T-helper 1 cell (primary cell): ENCODE measurements around the gene EAPP.
"Not testable (repeated sequence)": the region's sequence is repeated elsewhere in the genome, so short reads cannot be mapped to it uniquely, and the experiment has no call there.

Experiments
- DNase-seq, 5 donors: peaks; one replicate each; pipeline ENCODE4 v3.0.0-alpha.2; 2012 to 2020

EAPP gene

DNA sequence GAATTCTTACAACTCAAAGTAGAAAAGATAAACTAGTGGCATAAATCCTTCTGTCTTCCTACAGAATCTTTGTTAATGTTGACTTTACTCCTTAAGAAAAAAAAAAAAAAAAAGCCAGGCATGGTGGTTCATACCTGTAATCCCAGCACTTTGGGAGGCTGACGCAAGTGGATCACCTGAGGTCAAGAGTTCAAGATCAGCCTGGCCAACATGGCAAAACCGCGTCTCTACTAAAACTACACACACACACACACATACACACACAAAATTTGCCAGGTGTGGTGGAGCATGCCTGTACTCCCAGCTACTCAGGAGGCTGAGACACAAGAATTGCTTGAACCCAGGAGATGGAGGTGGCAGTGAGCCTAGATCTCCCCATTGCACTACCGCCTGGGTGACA lies 59.8 kb downstream of the EAPP start:
- DNase-seq, result no peak

DNA sequence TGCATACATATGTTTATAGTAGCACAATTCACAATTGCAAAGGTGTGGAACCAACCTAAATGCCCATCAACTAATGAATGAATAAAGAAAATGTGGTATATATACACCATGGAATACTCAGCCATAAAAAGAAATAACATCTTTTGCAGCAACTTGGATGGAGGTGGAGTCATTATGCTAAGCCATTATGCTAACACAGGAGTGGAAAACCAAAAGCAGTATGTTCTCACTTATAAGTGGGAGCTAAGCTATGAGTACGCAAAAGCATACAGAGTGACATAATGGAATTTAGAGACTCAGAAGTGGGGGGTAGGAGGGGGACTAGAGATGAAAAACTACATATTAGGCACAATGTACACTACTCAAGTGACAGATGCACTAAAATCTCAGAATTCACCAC lies 61.2 kb downstream of the EAPP start:
- no peak for DNase-seq

DNA sequence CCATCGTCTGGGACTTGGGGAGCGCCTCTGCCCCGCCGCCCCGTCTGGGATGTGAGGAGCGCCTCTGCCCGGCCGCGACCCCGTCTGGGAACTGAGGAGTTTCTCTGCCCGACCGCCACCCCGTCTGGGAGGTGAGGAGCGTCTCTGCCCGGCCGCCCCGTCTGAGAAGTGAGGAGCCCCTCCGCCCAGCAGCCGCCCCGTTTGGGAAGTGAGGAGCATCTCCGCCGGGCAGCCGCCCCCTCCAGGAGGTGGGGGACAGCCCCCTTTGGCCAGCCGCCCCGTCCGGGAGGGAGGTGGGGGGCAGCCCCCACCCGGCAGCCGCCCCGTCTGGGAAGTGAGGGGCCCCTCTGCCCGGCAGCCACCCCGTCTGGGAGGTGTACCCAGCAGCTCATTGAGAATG lies 63.5 kb downstream of the EAPP start:
- DNase-seq, result not testable (repeated sequence)

DNA sequence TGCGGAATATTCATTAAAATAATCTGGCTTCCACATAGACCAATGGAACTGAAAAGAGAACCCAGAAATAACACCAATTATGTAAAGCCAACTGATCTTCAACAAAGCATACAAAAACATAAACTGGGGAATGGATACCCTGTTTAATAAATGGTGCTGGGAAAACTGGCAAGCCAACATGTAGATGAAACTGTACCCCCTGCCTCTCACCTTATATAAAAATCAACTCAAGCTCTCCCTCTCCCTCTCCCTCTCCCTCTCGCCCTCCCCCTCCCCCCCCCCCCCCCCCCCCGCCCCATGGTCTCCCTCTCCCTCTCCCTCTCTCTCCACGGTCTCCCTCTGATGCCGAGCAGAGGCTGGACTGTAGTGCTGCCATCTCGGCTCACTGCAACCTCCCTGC lies 64.3 kb downstream of the EAPP start:
- no peak for DNase-seq

DNA sequence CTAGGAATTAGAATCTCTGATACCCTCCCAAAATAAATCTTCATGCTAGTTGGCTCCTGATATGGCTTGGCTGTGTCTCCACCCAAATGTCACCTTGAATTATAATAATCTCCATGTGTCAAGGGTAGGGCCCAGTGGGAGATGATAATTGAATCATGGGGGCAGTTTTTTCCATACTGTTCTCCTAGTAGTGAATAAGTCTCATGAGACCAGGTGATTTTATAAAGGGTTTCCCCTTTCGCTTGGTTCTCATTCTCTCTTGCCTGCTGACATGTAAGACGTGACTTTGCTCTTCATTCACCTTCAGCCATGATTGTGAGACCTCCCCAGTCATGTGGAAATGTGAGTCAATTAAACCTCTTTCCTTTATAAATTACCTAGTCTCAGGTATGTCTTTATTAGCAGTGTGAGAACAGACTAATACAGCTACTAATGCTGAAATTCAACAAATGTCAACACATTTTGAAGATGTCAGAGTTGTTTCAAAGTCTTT lies 65.3 kb downstream of the EAPP start:
- DNase-seq, result no peak

DNA sequence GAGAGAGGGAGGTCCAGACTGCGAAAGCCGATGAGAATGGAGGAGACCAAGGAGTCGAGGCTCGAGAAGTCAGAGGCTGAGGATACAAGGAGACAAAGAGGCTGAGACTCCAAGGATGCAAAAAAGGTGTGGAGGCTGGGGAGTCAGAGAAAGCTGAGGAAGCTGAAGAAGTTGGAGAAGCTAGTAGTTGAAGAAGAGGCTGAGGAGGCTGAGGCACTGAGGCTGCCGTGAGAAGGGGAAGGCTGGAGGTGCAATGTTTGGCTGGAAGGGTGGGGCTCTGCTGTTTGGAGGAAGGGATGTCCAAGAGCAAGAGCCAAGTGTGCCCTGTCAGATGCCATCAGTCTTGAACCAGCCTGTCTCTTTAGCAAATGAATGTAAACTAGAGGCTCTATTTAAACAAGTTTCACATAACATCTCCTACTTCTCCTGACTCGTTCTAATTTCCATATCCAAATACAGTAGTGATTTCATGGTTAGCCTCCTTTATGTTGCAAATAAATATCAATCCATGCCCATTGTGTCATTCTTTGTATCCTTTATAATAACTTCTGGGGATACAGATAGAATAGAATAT lies 66.7 kb downstream of the EAPP start:
- no peak for DNase-seq

DNA sequence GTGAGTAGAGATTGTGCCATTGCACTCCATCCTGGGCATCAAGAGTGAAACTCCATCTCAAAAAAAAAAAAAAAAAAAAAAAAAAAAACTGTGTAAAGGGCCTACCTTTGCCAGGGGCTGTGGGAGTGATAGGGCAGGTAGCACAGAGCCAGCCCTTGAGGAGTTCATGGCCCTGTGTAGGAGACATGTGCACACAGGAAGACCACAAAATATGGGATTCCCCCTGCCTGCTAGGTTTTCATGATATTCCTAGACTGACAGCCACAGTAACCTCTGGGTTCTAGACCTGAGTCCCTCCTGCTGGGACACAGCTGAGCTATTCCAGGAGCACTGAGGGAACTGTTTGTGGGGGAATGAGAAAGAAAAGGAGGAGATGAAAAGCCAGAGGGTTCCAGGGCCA lies 69.2 kb downstream of the EAPP start:
- DNase-seq, result no peak

DNA sequence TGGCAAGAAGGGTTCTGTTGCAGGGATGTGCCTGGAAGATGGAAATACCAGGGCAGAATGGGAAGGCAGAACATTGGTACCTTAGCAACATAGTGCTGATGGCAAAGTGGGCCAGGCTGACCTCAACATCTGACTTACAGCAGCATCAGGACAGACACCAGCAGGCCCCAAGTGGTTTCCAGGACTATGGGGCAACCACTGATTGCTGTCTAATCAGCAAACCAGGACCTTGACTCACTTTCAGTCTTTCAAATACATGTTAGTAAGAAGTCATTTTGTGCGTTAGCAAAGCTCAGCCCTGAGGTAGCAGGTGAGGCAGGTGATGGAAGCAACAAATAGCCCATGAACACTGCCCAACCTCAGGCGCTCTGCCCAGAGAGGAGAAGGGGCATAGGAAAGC lies 72.8 kb downstream of the EAPP start:
- no peak for DNase-seq
